H1 (cell line): ENCODE measurements around the gene ADCY1. TPM values are rescaled to one million over a fixed set of nuclear protein-coding genes. Genes with fewer than 3 reads are reported as not detected.

Experiments used
- CTCF ChIA-PET: fragments of 300-600 bp; sonication (Branson Sonifier 250); formaldehyde crosslinking; loops from one replicate; lab custom pipeline; 2021; ENCODE audit not compliant: partially characterized antibody; lab: Charles Lee
- POLR2A ChIA-PET: fragments of 300-600 bp; sonication (Branson Sonifier 250); formaldehyde crosslinking; loops from one replicate; lab custom pipeline; 2021; ENCODE audit warnings: inconsistent platforms; ENCODE audit not compliant: partially characterized antibody; lab: Charles Lee
- DNase-seq, 2 experiments: peaks; one replicate each; pipeline versions ENCODE4 v3.0.0 to v3.0.0-alpha.2; 2010 to 2022; ENCODE audit warnings: low spot score in 2 of 2, low read depth in 1 of 2, mixed read lengths in 1 of 2
- FAIRE-seq: peaks from 2 replicates; lab custom pipeline; 2011; peaks lifted over from hg19 to GRCh38; lab: Jason Lieb, UNC
- H2AFZ ChIP-seq: 2 replicates; pipeline ENCODE4 v1.8.1; 2012; ENCODE audit warnings: low read length, inconsistent platforms
- H2AK5ac ChIP-seq: 2 replicates; pipeline ENCODE4 v1.6.1; 2013; ENCODE audit warnings: low read depth, low read length
- H2BK120ac ChIP-seq: replicated peaks from 2 replicates; pipeline ENCODE3; 2013; ENCODE audit warnings: low read depth, low read length, inconsistent platforms
- H2BK12ac ChIP-seq: 2 replicates; pipeline ENCODE4 v1.6.1; 2013; ENCODE audit warnings: low read depth, low read length
- H2BK15ac ChIP-seq: 2 replicates; pipeline ENCODE4 v1.6.1; 2013; ENCODE audit warnings: low read length
- H2BK20ac ChIP-seq: 2 replicates; pipeline ENCODE4 v1.6.1; 2013; ENCODE audit warnings: low read length
- H2BK5ac ChIP-seq: 2 replicates; pipeline ENCODE4 v1.6.1; 2013; ENCODE audit warnings: low read depth, low read length
- H3K14ac ChIP-seq: 2 replicates; pipeline ENCODE4 v1.6.1; 2013; ENCODE audit warnings: inconsistent platforms; ENCODE audit not compliant: insufficient read length
- H3K18ac ChIP-seq: 2 replicates; pipeline ENCODE4 v1.6.1; 2013; ENCODE audit warnings: low read length; ENCODE audit errors: extremely low read depth
- H3K23ac ChIP-seq: 2 replicates; pipeline ENCODE4 v1.6.1; 2013; ENCODE audit warnings: inconsistent platforms; ENCODE audit not compliant: insufficient read length
- H3K23me2 ChIP-seq: 2 replicates; pipeline ENCODE4 v1.6.1; 2013; ENCODE audit warnings: low read depth, low read length
- H3K27ac ChIP-seq: 2 replicates; pipeline ENCODE4 v1.6.1; 2011; ENCODE audit warnings: low read depth, low read length, inconsistent platforms
- H3K27me3 ChIP-seq, 4 experiments: replicated peaks in 1 of 4; 1 replicate in 1 of 4; 2 replicates in 3 of 4; pipeline versions ENCODE4 v1.6.1 to v1.8.1; 2011 to 2013; ENCODE audit warnings: low read length in 3 of 4, mild to moderate bottlenecking in 3 of 4, inconsistent platforms in 2 of 4, mixed read lengths in 2 of 4, moderate library complexity in 1 of 4; ENCODE audit not compliant: control insufficient read depth in 3 of 4, insufficient read depth in 3 of 4; ENCODE audit errors: extremely low read depth in 1 of 4
- H3K36me3 ChIP-seq, 4 experiments: 2 replicates each; pipeline versions ENCODE4 v1.6.1 to v1.8.1; 2011 to 2013; ENCODE audit warnings: mild to moderate bottlenecking in 4 of 4, low read length in 3 of 4, moderate library complexity in 2 of 4, control low read depth in 1 of 4, inconsistent platforms in 1 of 4; ENCODE audit not compliant: insufficient read depth in 4 of 4, control insufficient read depth in 2 of 4
- H3K4ac ChIP-seq: replicated peaks from 2 replicates; pipeline ENCODE3; 2013; ENCODE audit warnings: low read length, low read depth, mixed read lengths, inconsistent platforms; ENCODE audit not compliant: insufficient read length
- H3K4me1 ChIP-seq, 4 experiments: replicated peaks in 1 of 4; 1 replicate in 1 of 4; 2 replicates in 3 of 4; pipeline versions ENCODE4 v1.6.1 to v1.8.1; 2011 to 2013; ENCODE audit warnings: low read length in 3 of 4, inconsistent platforms in 2 of 4, mixed read lengths in 1 of 4; ENCODE audit not compliant: insufficient read depth in 4 of 4, control insufficient read depth in 3 of 4
- H3K4me2 ChIP-seq, 2 experiments: 2 replicates each; pipeline versions ENCODE4 v1.6.1 to v1.8.1; 2011 to 2013; ENCODE audit warnings: low read depth in 2 of 2, low read length in 2 of 2, control low read depth in 1 of 2, inconsistent platforms in 1 of 2, mild to moderate bottlenecking in 1 of 2; ENCODE audit not compliant: insufficient read depth in 1 of 2
- H3K4me3 ChIP-seq, 4 experiments: fragments of 200-600, 300-600 bp in 1 of 4; sonication (generic), shearing (Covaris generic), sonication (Bioruptor Twin) in 1 of 4; 2 replicates each; pipeline versions ENCODE4 v1.5.1 to v1.8.1; 2011 to 2016; ENCODE audit warnings: low read length in 4 of 4, low read depth in 3 of 4, control low read depth in 2 of 4, inconsistent platforms in 2 of 4, mild to moderate bottlenecking in 2 of 4, mixed read lengths in 1 of 4, moderate library complexity in 1 of 4; ENCODE audit not compliant: insufficient read depth in 2 of 4; ENCODE audit errors: extremely low read depth in 1 of 4
- H3K56ac ChIP-seq: replicated peaks from 2 replicates; pipeline ENCODE3; 2013; ENCODE audit warnings: low read depth, mild to moderate bottlenecking, mixed read lengths, low read length, inconsistent platforms; ENCODE audit not compliant: insufficient read length
- H3K79me1 ChIP-seq: 2 replicates; pipeline ENCODE4 v1.6.1; 2013; ENCODE audit warnings: low read depth, low read length, control low read depth
- H3K79me2 ChIP-seq, 2 experiments: 2 replicates each; pipeline versions ENCODE4 v1.6.1 to v1.8.1; 2012 to 2013; ENCODE audit warnings: low read length in 2 of 2, mild to moderate bottlenecking in 2 of 2, inconsistent platforms in 1 of 2; ENCODE audit not compliant: insufficient read depth in 2 of 2, control insufficient read depth in 1 of 2
- H3K9ac ChIP-seq, 4 experiments: replicated peaks in 1 of 4; 1 replicate in 1 of 4; 2 replicates in 3 of 4; pipeline versions ENCODE4 v1.6.1 to v1.8.1; 2011 to 2013; ENCODE audit warnings: low read depth in 3 of 4, low read length in 3 of 4, control low read depth in 2 of 4, mild to moderate bottlenecking in 2 of 4, moderate library complexity in 2 of 4, inconsistent platforms in 1 of 4; ENCODE audit errors: extremely low read depth in 1 of 4
- H3K9me3 ChIP-seq, 2 experiments: 2 replicates each; pipeline versions ENCODE4 v1.6.1 to v1.8.1; 2012 to 2013; ENCODE audit warnings: mild to moderate bottlenecking in 2 of 2, moderate library complexity in 2 of 2, control low read depth in 1 of 2, inconsistent platforms in 1 of 2, low read depth in 1 of 2, low read length in 1 of 2, mixed read lengths in 1 of 2; ENCODE audit not compliant: insufficient read depth in 2 of 2
- H4K20me1 ChIP-seq, 2 experiments: replicated peaks in 1 of 2; 2 replicates each; pipeline versions ENCODE3 to v1.8.1; 2011 to 2013; ENCODE audit warnings: inconsistent platforms in 2 of 2, low read length in 2 of 2, mild to moderate bottlenecking in 1 of 2; ENCODE audit not compliant: insufficient read depth in 2 of 2, control insufficient read depth in 1 of 2
- H4K5ac ChIP-seq: 2 replicates; pipeline ENCODE4 v1.6.1; 2013; ENCODE audit warnings: low read length, low read depth, mixed read lengths, inconsistent platforms; ENCODE audit not compliant: insufficient read length
- H4K8ac ChIP-seq: 2 replicates; pipeline ENCODE4 v1.8.0; 2013; ENCODE audit warnings: mild to moderate bottlenecking, moderate library complexity, low read length, inconsistent platforms; ENCODE audit not compliant: insufficient read depth; ENCODE audit errors: extremely low read depth
- H4K91ac ChIP-seq: replicated peaks from 2 replicates; pipeline ENCODE3; 2013; ENCODE audit warnings: low read length, mixed read lengths, inconsistent platforms; ENCODE audit not compliant: insufficient read length
- CHD2 ChIP-seq: IDR thresholded peaks from 2 replicates; pipeline ENCODE4 v1.6.1; 2012; ENCODE audit warnings: low read length, improper control_type of control experiment
- FOSL1 ChIP-seq: IDR thresholded peaks from 2 replicates; pipeline ENCODE4 v1.6.1; 2011; ENCODE audit warnings: mild to moderate bottlenecking, low read depth, low read length, moderate library complexity; ENCODE audit not compliant: insufficient read depth
- KDM5A ChIP-seq: fragments of 200-600 bp; IDR thresholded peaks from 2 replicates; pipeline ENCODE4 v1.7.1; 2012; ENCODE audit warnings: mild to moderate bottlenecking, low read length, inconsistent platforms, mixed read lengths
- NANOG ChIP-seq: IDR thresholded peaks from 2 replicates; pipeline ENCODE4 v1.6.1; 2011; ENCODE audit warnings: low read length, low read depth, mild to moderate bottlenecking, inconsistent platforms; ENCODE audit not compliant: insufficient read depth, poor library complexity, severe bottlenecking
- RAD21 ChIP-seq, 2 experiments: IDR thresholded peaks in 1 of 2; conservative IDR thresholded peaks in 1 of 2; 2 replicates each; pipeline ENCODE4 v1.6.1; 2011; ENCODE audit warnings: low read depth in 2 of 2, low read length in 2 of 2, improper control_type of control experiment in 1 of 2, inconsistent platforms in 1 of 2, mild to moderate bottlenecking in 1 of 2, moderate library complexity in 1 of 2
- RXRA ChIP-seq: IDR thresholded peaks from 2 replicates; pipeline ENCODE4 v1.6.1; 2011; ENCODE audit warnings: low read depth, mild to moderate bottlenecking, low read length, moderate library complexity; ENCODE audit not compliant: insufficient read depth
- SIN3A ChIP-seq, 2 experiments: IDR thresholded peaks in 1 of 2; conservative IDR thresholded peaks in 1 of 2; 2 replicates each; pipeline ENCODE4 v1.6.1; 2011 to 2012; ENCODE audit warnings: low read length in 2 of 2, improper control_type of control experiment in 1 of 2, low read depth in 1 of 2, mild to moderate bottlenecking in 1 of 2
- WGBS, 2 experiments: shearing (Covaris generic) in 1 of 2; methylation state at CpG; one replicate each; pipeline versions ENCODE4 v1.1.6 to v1.1.7; 2013 to 2015; ENCODE audit warnings: low lambda C conversion rate in 2 of 2, mixed read lengths in 2 of 2, inconsistent platforms in 1 of 2, low coverage in 1 of 2, missing lambda C conversion rate in 1 of 2; ENCODE audit not compliant: insufficient replicate concordance in 2 of 2, insufficient coverage in 1 of 2, insufficient read length in 1 of 2; ENCODE audit errors: extremely low coverage in 1 of 2, missing lambda C conversion rate in 1 of 2; 5-methylcytosine and 5-hydroxymethylcytosine counted together
- polyA plus RNA-seq, 7 experiments: library from polyadenylated mRNA; depleted of rRNA in 3 of 7; stranded (reverse) in 5 of 7; unstranded in 2 of 7; fragments of >200 nt in 5 of 7; fragments of 200-250 nt in 2 of 7; gene quantifications; 1 replicate in 5 of 7; 2 replicates in 1 of 7; 4 replicates in 1 of 7; pipeline versions ENCODE4 v1.2.1 to v1.2.3, GENCODE V29; 2011 to 2013; ENCODE audit warnings: missing spikeins in 2 of 7, mixed read lengths in 2 of 7
- total RNA-seq: library from RNA; stranded (reverse); fragmentation: NEBNext Ultra II Directional; extraction: Animal tissue kit (Norgen Biotek cat#: 25700); gene quantifications from 2 replicates; pipeline ENCODE4 v1.2.1, GENCODE V29; 2021
- TF ChIP-seq, protein P1 (sequence below), 3 experiments: IDR thresholded peaks; 1 replicate in 2 of 3; 2 replicates in 1 of 3; pipeline versions ENCODE4 v1.5.1 to v1.6.1; 2011; ENCODE audit warnings: low read length in 3 of 3, mild to moderate bottlenecking in 3 of 3, inconsistent platforms in 2 of 3, low read depth in 1 of 3, moderate library complexity in 1 of 3; ENCODE audit not compliant: insufficient read depth in 1 of 3; ENCODE audit errors: control extremely low read depth in 1 of 3

Gene ADCY1
- total and polyA plus RNA-seq, 2 of the 8 experiments (the other 6 are each of a cell fraction or from before 2014, with no cell fraction given): 7.9 to 26.9 TPM

DNA sequence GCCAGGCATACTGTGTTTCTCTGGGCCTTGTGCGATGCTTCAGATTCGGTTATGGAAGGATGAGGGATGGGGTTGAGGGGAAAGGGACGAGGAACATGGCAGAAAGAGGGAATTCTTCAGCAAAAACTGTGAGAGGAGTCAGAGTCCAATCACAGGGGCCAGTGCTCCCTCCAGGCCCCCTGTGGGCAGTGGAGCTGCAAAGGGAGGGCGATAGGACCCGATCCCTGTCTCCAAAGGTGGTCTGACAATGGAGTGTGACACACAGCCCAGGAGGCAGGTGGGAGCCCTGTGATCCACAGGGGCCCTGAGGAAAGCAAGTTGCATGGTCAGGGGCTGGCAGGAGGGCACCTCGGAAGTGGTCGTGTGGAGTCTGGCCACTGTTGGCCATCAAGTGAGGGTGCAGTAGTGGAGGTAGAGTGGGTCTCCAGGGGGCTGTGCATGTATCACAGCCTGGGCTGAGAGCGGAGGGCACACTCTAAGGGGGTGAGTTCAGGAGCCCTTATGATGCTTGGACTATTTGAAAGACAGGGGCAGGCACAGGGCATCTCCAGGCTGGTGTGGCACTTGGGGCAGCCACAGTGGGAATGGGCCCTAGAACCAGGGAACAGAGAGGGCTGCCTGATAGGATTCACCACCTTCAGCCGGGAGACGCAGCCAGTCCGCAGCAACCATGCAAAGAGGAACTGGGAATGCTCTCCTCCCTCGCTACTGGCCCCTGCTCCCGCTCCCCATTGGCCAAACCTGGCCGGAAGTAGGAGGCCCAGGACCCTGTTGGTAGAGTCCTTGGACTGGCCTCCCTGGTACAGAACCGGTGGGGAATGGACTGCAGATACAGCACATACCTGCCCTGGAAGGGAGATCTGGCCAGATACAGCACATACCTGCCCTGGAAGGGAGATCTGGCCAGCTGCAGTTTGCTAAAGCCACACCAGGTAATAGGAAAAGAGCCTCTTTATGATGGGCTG is 115.9 kb downstream of the ADCY1 start:
- POLR2A ChIA-PET: no interaction called here
- CTCF ChIA-PET: no interaction called here
- TF ChIP-seq NANOG (no peak), FOSL1 (no peak), RAD21 (IDR thresholded peaks at IDR 0.05 in 1 of 2, conservative IDR thresholded peaks at IDR 0.05 in 1 of 2; ENCODE audit: low read depth in 2 of 2, low read length in 2 of 2) (no peak), RXRA (no peak), CHD2 (no peak), SIN3A (conservative IDR thresholded peaks at IDR 0.05 in 1 of 2, IDR thresholded peaks at IDR 0.05 in 1 of 2; ENCODE audit: low read depth in 1 of 2, low read length in 2 of 2) (no peak), KDM5A (no peak)
- TF ChIP-seq, protein P1, sequence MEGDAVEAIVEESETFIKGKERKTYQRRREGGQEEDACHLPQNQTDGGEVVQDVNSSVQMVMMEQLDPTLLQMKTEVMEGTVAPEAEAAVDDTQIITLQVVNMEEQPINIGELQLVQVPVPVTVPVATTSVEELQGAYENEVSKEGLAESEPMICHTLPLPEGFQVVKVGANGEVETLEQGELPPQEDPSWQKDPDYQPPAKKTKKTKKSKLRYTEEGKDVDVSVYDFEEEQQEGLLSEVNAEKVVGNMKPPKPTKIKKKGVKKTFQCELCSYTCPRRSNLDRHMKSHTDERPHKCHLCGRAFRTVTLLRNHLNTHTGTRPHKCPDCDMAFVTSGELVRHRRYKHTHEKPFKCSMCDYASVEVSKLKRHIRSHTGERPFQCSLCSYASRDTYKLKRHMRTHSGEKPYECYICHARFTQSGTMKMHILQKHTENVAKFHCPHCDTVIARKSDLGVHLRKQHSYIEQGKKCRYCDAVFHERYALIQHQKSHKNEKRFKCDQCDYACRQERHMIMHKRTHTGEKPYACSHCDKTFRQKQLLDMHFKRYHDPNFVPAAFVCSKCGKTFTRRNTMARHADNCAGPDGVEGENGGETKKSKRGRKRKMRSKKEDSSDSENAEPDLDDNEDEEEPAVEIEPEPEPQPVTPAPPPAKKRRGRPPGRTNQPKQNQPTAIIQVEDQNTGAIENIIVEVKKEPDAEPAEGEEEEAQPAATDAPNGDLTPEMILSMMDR (IDR thresholded peaks at IDR 0.05; ENCODE audit: control extremely low read depth in 1 of 3, insufficient read depth in 1 of 3, low read depth in 1 of 3, low read length in 3 of 3): no peak

More for the DNA sequence above, 115.9 kb downstream of the ADCY1 start:
- H2BK120ac ChIP-seq: no peak overlapping the region
- no peak overlapping the region for H4K5ac ChIP-seq
- H3K56ac ChIP-seq: no peak overlapping the region
- no peaks in the 10 kb centered on the region for H3K79me2 ChIP-seq
- H3K23me2 ChIP-seq: no peaks in the 10 kb centered on the region
- no peak overlapping the region for H3K9ac ChIP-seq
- H2BK20ac ChIP-seq: no peak overlapping the region
- H3K4me2 ChIP-seq: no peak overlapping the region
- peaks cover 0 to 2% of the 10 kb centered on the region in 2 experiments for H4K20me1 ChIP-seq
- no peak overlapping the region for H3K4me3 ChIP-seq
- no peak overlapping the region for H3K23ac ChIP-seq
- no peak overlapping the region for H2AK5ac ChIP-seq
- no peak overlapping the region for H3K14ac ChIP-seq
- no peak overlapping the region for H3K27ac ChIP-seq
- no peak overlapping the region for H2AFZ ChIP-seq
- no peaks in the 10 kb centered on the region for H3K4me1 ChIP-seq
- H3K9me3 ChIP-seq: no peaks in the 10 kb centered on the region
- WGBS, 2 experiments: 85% methylated on average over 15 of the region's 15 CpGs; no CpG with 5 or more reads in 1 of the 2 experiments
- H4K91ac ChIP-seq: no peak overlapping the region
- FAIRE-seq (no peak), DNase-seq (peak in 1 of 2 experiments; percentile 32)
- H2BK5ac ChIP-seq: no peak overlapping the region
- no peak overlapping the region for H3K4ac ChIP-seq
- no peaks in the 10 kb centered on the region for H3K79me1 ChIP-seq
- H3K18ac ChIP-seq: no peak overlapping the region
- no peak overlapping the region for H2BK12ac ChIP-seq
- no peak overlapping the region for H2BK15ac ChIP-seq
- no peak overlapping the region for H4K8ac ChIP-seq
- H3K27me3 ChIP-seq: no peaks in the 10 kb centered on the region
- H3K36me3 ChIP-seq: peaks cover 0 to 8% (median 6%) of the 10 kb centered on the region in 4 experiments; a peak in 5 of 8 replicates
